Osteoblast (primary cell): Measurements from ENCODE around the gene RAB36. TPM values are rescaled to one million over a fixed set of nuclear protein-coding genes. Genes with fewer than 3 reads are reported as not detected.

Experiments used
- DNase-seq: peaks from one replicate; pipeline ENCODE4 v3.0.0; 2011; ENCODE audit warnings: low spot score, mixed read lengths; ENCODE audit not compliant: insufficient read length; ENCODE audit errors: missing footprints
- H2AFZ ChIP-seq: 2 replicates; pipeline ENCODE4 v1.6.0; 2011; ENCODE audit warnings: mild to moderate bottlenecking, low read length
- H3K27ac ChIP-seq: 2 replicates; pipeline ENCODE4 v1.5.1; 2011; ENCODE audit warnings: mild to moderate bottlenecking, low read depth, low read length, moderate library complexity
- H3K27me3 ChIP-seq: 2 replicates; pipeline ENCODE4 v1.6.0; 2012; ENCODE audit warnings: mild to moderate bottlenecking, control low read depth, inconsistent platforms, low read length, moderate library complexity; ENCODE audit not compliant: insufficient read depth
- H3K36me3 ChIP-seq: 2 replicates; pipeline ENCODE4 v1.5.1; 2011; ENCODE audit warnings: mild to moderate bottlenecking, low read length, control low read depth, moderate library complexity; ENCODE audit not compliant: insufficient read depth
- H3K4me1 ChIP-seq: 2 replicates; pipeline ENCODE4 v1.5.1; 2011; ENCODE audit warnings: mild to moderate bottlenecking, low read length, control low read depth, moderate library complexity; ENCODE audit not compliant: insufficient read depth
- H3K4me2 ChIP-seq: 2 replicates; pipeline ENCODE4 v1.6.0; 2011; ENCODE audit warnings: mild to moderate bottlenecking, low read length; ENCODE audit not compliant: insufficient read depth
- H3K4me3 ChIP-seq: fragments of 200-600 bp; sonication (generic); 3 replicates; pipeline ENCODE4 v1.5.1; 2012; ENCODE audit warnings: mild to moderate bottlenecking, low read length, inconsistent platforms; ENCODE audit not compliant: insufficient read depth
- H3K79me2 ChIP-seq: 2 replicates; pipeline ENCODE4 v1.6.0; 2012; ENCODE audit warnings: mild to moderate bottlenecking, low read length, control low read depth, inconsistent platforms; ENCODE audit not compliant: insufficient read depth
- H3K9me3 ChIP-seq: 2 replicates; pipeline ENCODE4 v1.5.1; 2011; ENCODE audit warnings: low read depth, low read length, control low read depth
- H4K20me1 ChIP-seq: 2 replicates; pipeline ENCODE4 v1.6.0; 2012; ENCODE audit warnings: mild to moderate bottlenecking, low read length, control low read depth; ENCODE audit not compliant: insufficient read depth
- CTCF ChIP-seq: IDR thresholded peaks from 2 replicates; pipeline ENCODE4 v1.5.1; 2011; ENCODE audit warnings: mild to moderate bottlenecking, low read depth, low read length, moderate library complexity; ENCODE audit errors: extremely low read depth
- total RNA-seq: library from RNA; depleted of rRNA; stranded (reverse); fragments of >200 nt; gene quantifications from 2 replicates; pipeline ENCODE4 v1.2.3, GENCODE V29; 2012

The RAB36 gene
- total RNA-seq, 1 donor: 7.6 TPM

- no peak for TF ChIP-seq CTCF
- Histone ChIP-seq H2AFZ (no peak overlapping the region), H3K27me3 (no peaks in the 10 kb centered on the region), H4K20me1 (no peaks in the 10 kb centered on the region), H3K79me2 (no peaks in the 10 kb centered on the region), H3K4me3 (no peak overlapping the region), H3K27ac (no peak overlapping the region), H3K36me3 (no peaks in the 10 kb centered on the region), H3K4me1 (peaks cover 12% of the 10 kb centered on the region), H3K4me2 (no peak overlapping the region), H3K9me3 (no peaks in the 10 kb centered on the region)
- peak; percentile 69 for DNase-seq
These were observed 7.2 kb upstream of the RAB36 start for GRCh38 chr22:23137905-23138561.

- H3K27me3 ChIP-seq: no peaks in the 10 kb centered on the region
- H3K4me2 ChIP-seq: no peak overlapping the region
- DNase-seq: no peak
- H3K36me3 ChIP-seq: no peaks in the 10 kb centered on the region
- no peak for TF ChIP-seq CTCF
- no peaks in the 10 kb centered on the region for H3K9me3 ChIP-seq
- H3K4me3 ChIP-seq: no peak overlapping the region
- H2AFZ ChIP-seq: no peak overlapping the region
- no peaks in the 10 kb centered on the region for H4K20me1 ChIP-seq
- H3K79me2 ChIP-seq: no peaks in the 10 kb centered on the region
- no peak overlapping the region for H3K27ac ChIP-seq
- H3K4me1 ChIP-seq: peaks cover 12% of the 10 kb centered on the region
These were observed 6.5 kb upstream of the RAB36 start for GRCh38 chr22:23138584-23139435.

GRCh38 chr22:23140385-23140784 is 4.9 kb upstream of the RAB36 start:
- H3K4me1 ChIP-seq: peaks cover 17% of the 10 kb centered on the region
- H2AFZ ChIP-seq: no peak overlapping the region
- H3K4me3 ChIP-seq: no peak overlapping the region
- no peaks in the 10 kb centered on the region for H3K79me2 ChIP-seq
- H3K4me2 ChIP-seq: no peak overlapping the region
- H3K27me3 ChIP-seq: no peaks in the 10 kb centered on the region
- H3K36me3 ChIP-seq: no peaks in the 10 kb centered on the region
- no peaks in the 10 kb centered on the region for H3K9me3 ChIP-seq
- no peak for TF ChIP-seq CTCF
- H3K27ac ChIP-seq: no peak overlapping the region
- DNase-seq: no peak
- no peaks in the 10 kb centered on the region for H4K20me1 ChIP-seq

DNA sequence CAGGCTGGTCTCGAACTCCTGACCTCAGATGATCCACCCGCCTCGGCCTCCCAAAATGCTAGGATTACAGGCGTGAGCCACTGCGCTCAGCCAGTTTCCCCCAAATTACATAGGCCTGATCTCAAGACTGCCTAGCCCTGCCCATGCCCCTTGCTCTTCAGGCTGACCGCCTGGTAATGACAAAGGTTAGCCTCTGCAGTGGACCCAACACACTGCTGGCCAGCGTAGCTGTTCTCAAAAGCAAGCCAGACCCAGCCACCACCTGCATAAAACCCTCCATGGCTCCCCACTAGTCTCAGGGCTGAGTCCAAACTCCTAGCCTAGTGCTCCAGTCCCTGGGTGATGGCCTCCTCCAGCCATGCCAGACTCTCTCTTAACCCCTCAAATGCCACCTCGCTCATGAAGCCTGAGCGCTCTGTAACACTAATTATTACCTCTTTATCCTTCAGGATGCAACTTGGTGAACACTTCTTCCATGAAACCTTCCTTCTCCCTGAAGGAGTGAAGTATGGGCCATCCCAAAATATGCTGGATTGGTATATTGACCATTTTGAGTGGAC is 2.7 kb upstream of the RAB36 start:
- DNase-seq: no peak
- H3K4me2 ChIP-seq: peak overlapping the region; percentile 95
- H3K27me3 ChIP-seq: no peaks in the 10 kb centered on the region
- no peaks in the 10 kb centered on the region for H3K79me2 ChIP-seq
- no peak for TF ChIP-seq CTCF
- peaks cover 34% of the 10 kb centered on the region for H3K4me1 ChIP-seq
- H3K27ac ChIP-seq: no peak overlapping the region
- H2AFZ ChIP-seq: peak overlapping the region; percentile 82
- peak overlapping the region; percentile 68 for H3K4me3 ChIP-seq
- H3K9me3 ChIP-seq: no peaks in the 10 kb centered on the region
- no peaks in the 10 kb centered on the region for H3K36me3 ChIP-seq
- H4K20me1 ChIP-seq: no peaks in the 10 kb centered on the region
